Sigmoid colon (tissue), 4 donors: Measurements from ENCODE around the gene DUSP22.

ENCODE experiments used
- CTCF ChIP-seq, 4 experiments: fragments of 450-650 bp in 3 of 4; fragments of 200-600 bp in 1 of 4; IDR thresholded peaks; one replicate each; pipeline ENCODE4 v1.5.1; 2016 to 2019; ENCODE audit warnings: antibody characterized with exemption in 4 of 4, mild to moderate bottlenecking in 3 of 4, moderate library complexity in 2 of 4
- EP300 ChIP-seq, 4 donors: sonication (generic); formaldehyde crosslinking; IDR thresholded peaks; one replicate each; pipeline ENCODE4 v1.6.1; 2017; ENCODE audit warnings: antibody characterized with exemption in 4 of 4
- POLR2A ChIP-seq, 2 donors: fragments of 450-650 bp; IDR thresholded peaks; one replicate each; pipeline ENCODE4 v1.6.1; 2016; ENCODE audit warnings: antibody characterized with exemption in 2 of 2, mild to moderate bottlenecking in 2 of 2, moderate library complexity in 2 of 2
- POLR2AphosphoS5 ChIP-seq, 4 donors: sonication (generic); formaldehyde crosslinking; IDR thresholded peaks; one replicate each; pipeline ENCODE4 v1.6.1; 2017; ENCODE audit warnings: antibody characterized with exemption in 4 of 4

- TF ChIP-seq CTCF (IDR thresholded peaks at IDR 0.05): no peak
- no peak for TF ChIP-seq POLR2AphosphoS5 (IDR thresholded peaks at IDR 0.05)
- TF ChIP-seq POLR2A (IDR thresholded peaks at IDR 0.05): no peak
- TF ChIP-seq EP300 (IDR thresholded peaks at IDR 0.05): no peak
Measured at GRCh38 chr6:381742-382461, 89.6 kb downstream of the DUSP22 start.
